HEK293 (cell line): ENCODE results near the gene ELF1.

Experiments
- CTCF ChIP-seq: fragments of 450-650 bp; formaldehyde crosslinking; IDR thresholded peaks from 2 replicates; pipeline ENCODE4 v1.5.1; 2016; ENCODE audit warnings: missing biosample characterization, missing genetic modification characterization
- ELK4 ChIP-seq: IDR thresholded peaks from 2 replicates; pipeline ENCODE4 v1.6.1; 2011; ENCODE audit warnings: mild to moderate bottlenecking, low read depth, low read length, borderline replicate concordance
- MEIS1 ChIP-seq: sonication (generic); formaldehyde crosslinking; IDR thresholded peaks from 2 replicates; pipeline ENCODE4 v1.8.1; 2022; ENCODE audit warnings: missing genetic modification reagents, mild to moderate bottlenecking, borderline replicate concordance
- MYNN ChIP-seq: fragments of 450-650 bp; formaldehyde crosslinking; IDR thresholded peaks from 2 replicates; pipeline ENCODE4 v1.5.1; 2016; ENCODE audit warnings: missing biosample characterization, missing genetic modification characterization, borderline replicate concordance
- REST ChIP-seq: fragments of 450-650 bp; formaldehyde crosslinking; IDR thresholded peaks from 2 replicates; pipeline ENCODE4 v1.5.1; 2016; ENCODE audit warnings: missing biosample characterization, missing genetic modification characterization
- SP2 ChIP-seq: fragments of 450-650 bp; formaldehyde crosslinking; IDR thresholded peaks from 2 replicates; pipeline ENCODE4 v1.5.1; 2016; ENCODE audit warnings: missing biosample characterization, missing genetic modification characterization
- ZBTB26 ChIP-seq: fragments of 450-650 bp; formaldehyde crosslinking; optimal IDR thresholded peaks from 2 replicates; pipeline ENCODE3; 2016; ENCODE audit warnings: missing biosample characterization, mild to moderate bottlenecking, missing genetic modification characterization
- ZNF146 ChIP-seq: fragments of 450-650 bp; formaldehyde crosslinking; IDR thresholded peaks from 2 replicates; pipeline ENCODE4 v1.5.1; 2016; ENCODE audit warnings: missing biosample characterization, missing genetic modification characterization

DNA sequence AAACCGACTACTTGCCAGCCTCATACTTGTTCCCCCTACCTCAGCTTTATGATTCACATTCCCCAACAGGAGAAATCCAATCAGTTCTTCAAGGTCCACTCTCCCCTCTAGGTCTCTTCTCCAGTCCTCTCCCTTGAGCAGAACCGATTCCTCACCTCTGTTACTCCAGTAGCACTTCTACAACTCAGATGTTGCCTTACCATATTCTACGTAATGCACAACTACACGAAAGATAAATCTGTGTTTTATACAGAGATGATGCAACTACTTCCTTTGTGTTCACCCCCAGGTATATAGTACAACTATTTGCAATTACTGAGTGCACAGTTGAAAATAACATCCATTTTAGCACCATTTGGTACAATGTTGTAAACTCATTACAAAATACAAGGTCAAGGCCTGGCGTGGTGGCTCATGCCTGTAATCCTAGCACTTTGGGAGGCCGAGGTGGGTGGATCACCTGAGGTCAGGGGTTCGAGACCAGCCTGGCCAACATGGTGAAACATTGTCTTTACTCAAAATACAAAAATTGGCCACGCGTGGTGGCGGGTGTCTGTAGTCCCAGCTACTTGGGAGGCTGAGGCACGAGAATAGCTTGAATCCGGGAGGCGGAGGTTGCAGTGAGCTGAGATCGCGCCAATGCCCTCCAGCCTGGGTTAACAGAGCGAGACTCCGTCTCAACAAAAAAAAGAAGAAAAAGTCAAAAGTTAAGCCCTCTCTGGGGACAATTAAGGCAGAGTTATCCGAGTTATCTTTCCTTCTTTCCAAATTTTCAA is 39.4 kb upstream of the ELF1 start:
- TF ChIP-seq ZNF146 (tag by site-specific recombination), result no peak
- no peak for TF ChIP-seq MYNN (tag by site-specific recombination)
- TF ChIP-seq REST, result no peak
- TF ChIP-seq SP2 (tag by site-specific recombination), result no peak
- no peak for TF ChIP-seq ZBTB26 (tag by site-specific recombination)
- TF ChIP-seq MEIS1 (CRISPR knock-in tag), result no peak
- TF ChIP-seq CTCF (tag by site-specific recombination), result no peak
- TF ChIP-seq ELK4, result no peak
